Smooth muscle cell (in vitro differentiated cells): ENCODE data around the gene RRBP1. TPM values are rescaled to one million over a fixed set of nuclear protein-coding genes. Genes with fewer than 3 reads are reported as not detected.
A peak's percentile ranks its signal among the peaks of the same experiment; 100 is the strongest.

Source experiments
- DNase-seq: peaks from one replicate; lab custom pipeline; 2025; ENCODE audit not compliant: unreplicated experiment; lab: John Stamatoyannopoulos, UW
- H2AFZ ChIP-seq: fragments of 200-600 bp; sonication (generic); 2 replicates; pipeline ENCODE4 v1.6.0; 2016; ENCODE audit warnings: antibody characterized with exemption, low read depth, mild to moderate bottlenecking
- H3F3A ChIP-seq: fragments of 200-600 bp; sonication (generic); 2 replicates; pipeline ENCODE4 v1.6.0; 2017; ENCODE audit warnings: antibody characterized with exemption, low read depth
- H3K27ac ChIP-seq: fragments of 200-600 bp; sonication (generic); 2 replicates; pipeline ENCODE4 v1.5.1; 2016; ENCODE audit warnings: low read depth, mild to moderate bottlenecking
- H3K27me3 ChIP-seq: fragments of 200-600 bp; sonication (generic); 2 replicates; pipeline ENCODE4 v1.6.1; 2016; ENCODE audit warnings: low read depth, mild to moderate bottlenecking
- H3K36me3 ChIP-seq: fragments of 200-600 bp; sonication (generic); 2 replicates; pipeline ENCODE4 v1.5.1; 2016; ENCODE audit warnings: low read depth
- H3K4me1 ChIP-seq: fragments of 200-600 bp; sonication (generic); 2 replicates; pipeline ENCODE4 v1.5.1; 2016; ENCODE audit warnings: low read depth
- H3K4me2 ChIP-seq: fragments of 200-600 bp; sonication (generic); 2 replicates; pipeline ENCODE4 v1.6.0; 2016; ENCODE audit warnings: mild to moderate bottlenecking
- H3K4me3 ChIP-seq: fragments of 200-600 bp; sonication (generic); 2 replicates; pipeline ENCODE4 v1.5.1; 2016; ENCODE audit warnings: mild to moderate bottlenecking
- H3K79me2 ChIP-seq: fragments of 200-600 bp; sonication (generic); 2 replicates; pipeline ENCODE4 v1.6.0; 2016; ENCODE audit warnings: low read depth, mild to moderate bottlenecking
- H3K9ac ChIP-seq: fragments of 200-600 bp; sonication (generic); 2 replicates; pipeline ENCODE4 v1.6.0; 2016; ENCODE audit warnings: low read depth
- H3K9me3 ChIP-seq: fragments of 200-600 bp; sonication (generic); replicated peaks from 2 replicates; pipeline ENCODE4 v1.5.1; 2016; ENCODE audit warnings: low read depth
- H4K20me1 ChIP-seq: fragments of 200-600 bp; sonication (generic); 2 replicates; pipeline ENCODE4 v1.6.0; 2016; ENCODE audit warnings: low read depth
- CTCF ChIP-seq: fragments of 200-600 bp; sonication (generic); IDR thresholded peaks from 2 replicates; pipeline ENCODE4 v1.5.1; 2017; ENCODE audit warnings: borderline replicate concordance, mild to moderate bottlenecking, antibody characterized with exemption; ENCODE audit not compliant: insufficient read depth, poor library complexity, severe bottlenecking
- WGBS: methylation state at CpG from one replicate; pipeline ENCODE4 v1.1.7; 2016; ENCODE audit warnings: low lambda C conversion rate; 5-methylcytosine and 5-hydroxymethylcytosine counted together
- polyA plus RNA-seq: library from polyadenylated mRNA; unstranded; fragments of >200 nt; fragmentation: Nextera tagmentation; extraction: Ambion mirVana; gene quantifications from 2 replicates; pipeline ENCODE4 v1.2.1, GENCODE V29; 2016
- total RNA-seq: library from RNA; depleted of rRNA; stranded (reverse); fragments of >200 nt; gene quantifications from 2 replicates; pipeline ENCODE4 v1.2.3, GENCODE V29; 2014

RRBP1 gene
- total and polyA plus RNA-seq, 2 experiments from 2014 or later, result 142 to 226 TPM

GRCh38 chr20:17572034-17572638 lies 109.9 kb downstream of the RRBP1 start:
- H3K27me3 ChIP-seq, result no peaks in the 10 kb centered on the region
- H3K4me1 ChIP-seq, result peaks cover 30% of the 10 kb centered on the region
- no peaks in the 10 kb centered on the region for H3K36me3 ChIP-seq
- H3K79me2 ChIP-seq, result peaks cover 73% of the 10 kb centered on the region
- peaks cover 70% of the 10 kb centered on the region for H4K20me1 ChIP-seq
- DNase-seq, result no peak
- H3K9ac ChIP-seq, result peak overlapping the region; percentile 99
- H2AFZ ChIP-seq, result no peak overlapping the region
- peak overlapping the region; percentile 83 for H3K4me3 ChIP-seq
- peak overlapping the region; percentile 97 for H3K4me2 ChIP-seq
- TF ChIP-seq CTCF, result no peak
- H3K27ac ChIP-seq, result peak overlapping the region; percentile 96
- 25% methylated on average over 7 of the region's 7 CpGs for WGBS
- no peaks in the 10 kb centered on the region for H3F3A ChIP-seq
- H3K9me3 ChIP-seq, result no peaks in the 10 kb centered on the region

GRCh38 chr20:17571153-17571527 lies 110.9 kb downstream of the RRBP1 start:
- WGBS, result 1% methylated on average over 6 of the region's 6 CpGs
- no peak for DNase-seq
- Histone ChIP-seq H4K20me1 (peaks cover 60% of the 10 kb centered on the region), H3K36me3 (no peaks in the 10 kb centered on the region), H3K4me2 (peak overlapping the region; percentile 97), H3K4me3 (peak overlapping the region; percentile 83), H2AFZ (no peak overlapping the region), H3K79me2 (peaks cover 63% of the 10 kb centered on the region), H3K9me3 (no peaks in the 10 kb centered on the region), H3K27ac (peak overlapping the region; percentile 96), H3F3A (no peaks in the 10 kb centered on the region), H3K9ac (peak overlapping the region; percentile 99), H3K4me1 (peaks cover 30% of the 10 kb centered on the region), H3K27me3 (no peaks in the 10 kb centered on the region)
- TF ChIP-seq CTCF, result no peak

DNA sequence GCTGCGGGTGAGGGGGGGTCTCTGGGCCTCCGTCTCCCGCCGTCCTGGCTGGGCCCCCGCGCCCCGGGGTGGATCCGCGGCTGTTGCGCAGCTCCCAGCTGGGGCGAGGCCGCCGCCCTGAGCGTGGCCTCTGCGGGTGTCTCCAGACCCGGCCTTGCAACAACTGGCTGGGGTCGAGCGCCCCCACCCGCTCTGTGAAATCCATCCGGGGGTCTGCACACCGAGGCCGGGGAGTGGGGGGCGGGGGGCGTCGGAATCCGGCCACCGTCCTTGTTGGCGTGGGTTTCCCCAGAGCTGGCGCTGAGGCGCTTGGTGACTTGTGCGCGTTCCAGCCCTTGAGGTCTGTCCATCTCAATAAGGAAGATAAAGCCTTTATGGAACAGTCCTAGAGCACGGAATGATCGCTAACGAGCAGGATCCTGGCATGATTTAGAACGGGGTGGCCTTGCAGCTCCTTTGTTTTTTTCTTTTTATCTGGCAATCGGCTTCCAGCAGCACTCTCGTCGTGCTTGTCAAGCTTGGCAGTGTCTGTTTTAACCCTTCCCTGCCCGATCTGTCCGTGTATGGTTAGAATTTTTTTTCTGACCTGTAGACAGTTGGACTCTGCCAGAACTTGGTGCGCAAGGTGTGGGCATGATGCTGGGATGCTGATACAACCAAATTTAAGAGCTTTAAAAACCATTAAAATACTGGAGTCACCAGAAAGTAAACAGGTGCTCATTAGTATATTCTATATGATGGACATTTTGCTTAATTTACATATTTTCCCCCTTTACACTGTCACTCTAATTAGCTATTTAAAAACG lies 111.5 kb downstream of the RRBP1 start:
- no peak overlapping the region for H2AFZ ChIP-seq
- no peaks in the 10 kb centered on the region for H3K9me3 ChIP-seq
- peaks cover under 1% of the 10 kb centered on the region for H3F3A ChIP-seq
- DNase-seq, result peak; percentile 59
- no peaks in the 10 kb centered on the region for H3K27me3 ChIP-seq
- H3K4me2 ChIP-seq, result peak overlapping the region; percentile 97
- peak overlapping the region; percentile 96 for H3K27ac ChIP-seq
- H3K9ac ChIP-seq, result peak overlapping the region; percentile 99
- TF ChIP-seq CTCF, result peak; percentile 4
- peaks cover 54% of the 10 kb centered on the region for H4K20me1 ChIP-seq
- peaks cover 30% of the 10 kb centered on the region for H3K4me1 ChIP-seq
- 2% methylated on average over 22 of the region's 43 CpGs for WGBS
- peak overlapping the region; percentile 83 for H3K4me3 ChIP-seq
- H3K79me2 ChIP-seq, result peaks cover 57% of the 10 kb centered on the region
- no peaks in the 10 kb centered on the region for H3K36me3 ChIP-seq
